Stimulated activated CD8-positive, alpha-beta memory T cell treated with anti-CD3 and anti-CD28 coated beads, Interleukin-7, amount 100 ng/mL, for 4 hours (primary cell): Measurements from ENCODE around the gene EMP2.

Source experiments
- DNase-seq, 2 donors: peaks; one replicate each; pipeline ENCODE4 v3.0.0-alpha.2; 2020; ENCODE audit warnings: low read depth in 2 of 2

EMP2 gene

DNA sequence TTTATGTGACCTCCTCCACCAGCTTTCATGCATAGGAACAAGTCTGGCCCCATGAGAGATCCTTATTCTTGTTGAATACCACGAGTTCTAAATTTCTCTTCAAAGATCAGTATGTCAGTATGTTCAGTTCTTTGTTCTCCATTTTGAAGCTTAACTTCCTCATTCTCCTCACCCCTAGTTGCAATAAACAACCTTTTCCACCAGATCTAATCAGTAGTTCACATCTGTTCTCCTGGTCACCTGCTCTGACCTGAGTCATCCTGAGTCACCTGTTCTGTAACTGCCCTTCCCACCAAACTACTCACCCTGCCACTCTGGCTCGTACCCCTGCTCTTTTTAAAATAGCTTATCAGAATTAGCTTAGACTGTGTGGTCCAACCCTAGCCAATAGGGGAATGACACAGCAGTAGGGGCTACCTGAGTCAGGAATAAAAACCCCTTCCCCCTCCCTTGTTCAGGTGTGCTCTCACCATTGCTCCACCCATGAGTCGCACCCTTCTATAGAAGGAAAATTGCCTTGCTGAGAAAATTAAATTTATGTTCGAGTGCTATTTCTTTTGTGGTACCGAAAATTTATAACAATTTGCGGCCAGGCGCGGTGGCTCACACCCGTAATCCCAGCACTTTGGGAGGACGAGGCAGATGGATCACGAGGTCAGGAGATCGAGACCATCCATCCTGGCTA lies 94.6 kb downstream of the EMP2 start:
- DNase-seq = no peak

DNA sequence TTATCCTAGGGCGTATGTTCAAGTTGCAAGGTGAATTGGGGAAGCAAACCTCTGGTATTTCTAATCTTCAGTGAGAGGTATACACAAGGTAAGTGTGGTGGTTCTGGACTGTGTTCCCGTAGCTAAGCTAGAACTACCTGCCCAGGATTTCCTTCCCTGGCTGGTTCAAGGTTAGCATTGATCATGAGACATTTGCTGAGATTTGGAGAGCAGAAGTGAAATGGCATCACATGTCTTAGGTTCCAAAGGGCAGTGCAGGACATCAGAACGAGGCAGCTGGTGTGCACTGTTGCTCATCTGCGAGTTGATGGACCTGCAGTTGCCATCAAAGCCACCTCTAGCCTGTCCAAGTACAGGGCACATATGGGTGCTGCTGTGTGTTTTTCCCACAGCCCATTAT lies 95.2 kb downstream of the EMP2 start:
- no peak for DNase-seq

DNA sequence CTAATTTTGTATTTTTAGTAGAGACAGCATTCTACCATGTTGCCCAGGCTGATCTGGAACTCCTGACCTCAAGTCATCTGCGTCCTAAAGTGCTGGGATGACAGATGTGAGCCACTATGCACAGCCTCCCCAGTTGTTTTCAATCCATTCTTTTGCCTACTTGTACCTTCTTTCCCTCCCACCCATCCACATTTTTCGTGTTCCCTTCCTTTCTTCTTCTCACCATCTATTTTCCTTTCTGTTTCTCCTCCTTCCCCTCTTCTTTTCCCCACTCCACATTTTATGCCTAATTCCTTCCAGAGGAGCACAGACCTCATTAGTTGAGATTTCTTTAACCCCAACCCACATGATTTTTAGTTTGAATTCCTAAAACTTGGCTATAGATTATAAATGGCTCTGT lies 100.2 kb downstream of the EMP2 start:
- no peak for DNase-seq
